GM19395 (cell line): ENCODE data around the gene TBC1D14.

ENCODE experiments used
- ATAC-seq: cut with Tn5 transposase; IDR thresholded peaks from one replicate; pipeline ENCODE4 v1.9.1; 2021; ENCODE audit warnings: mild to moderate bottlenecking, moderate library complexity; ENCODE audit not compliant: unreplicated experiment

The TBC1D14 gene

GRCh38 chr4:7037425-7037824, 127.8 kb downstream of the TBC1D14 start:
- no peak for ATAC-seq

DNA sequence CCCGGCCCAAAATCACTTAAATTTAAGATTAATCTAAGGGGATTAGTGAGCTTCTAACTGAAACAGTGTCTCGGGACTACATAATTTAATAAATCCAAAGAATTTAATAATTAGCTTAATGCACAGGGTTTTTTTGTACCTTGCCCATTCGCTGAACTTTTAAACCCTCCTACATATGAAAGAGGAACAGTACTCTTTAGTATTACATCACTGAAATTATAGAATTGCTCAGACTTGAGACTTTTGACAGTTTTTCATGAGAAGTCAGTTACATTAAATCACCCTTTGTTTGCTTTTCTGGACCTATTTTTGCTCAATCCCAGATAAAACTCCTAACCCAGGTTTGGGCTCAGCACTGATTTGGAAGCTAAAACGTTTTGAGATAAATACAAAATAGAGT, 131.1 kb downstream of the TBC1D14 start:
- ATAC-seq = no peak

DNA sequence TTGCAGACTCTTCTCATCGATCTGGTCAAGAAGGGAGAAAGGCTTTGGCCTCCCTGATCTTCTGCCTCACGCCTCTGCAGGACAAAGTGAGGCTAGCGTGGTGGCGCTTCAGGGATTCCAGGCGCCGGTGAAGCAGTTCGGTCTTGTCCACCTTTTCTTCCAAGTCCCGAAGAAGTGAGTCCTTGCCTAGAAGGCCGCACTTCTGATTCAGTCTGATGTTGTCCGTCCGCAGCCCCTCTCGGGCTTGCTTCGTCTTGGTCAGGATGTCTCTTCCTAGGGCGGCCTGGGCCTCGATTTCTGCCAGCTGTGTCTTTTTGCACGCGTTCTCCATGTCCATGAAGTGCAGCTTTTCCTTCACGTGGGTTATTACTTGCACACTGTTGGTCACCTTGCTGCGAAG, 131.6 kb downstream of the TBC1D14 start:
- ATAC-seq = no peak

DNA sequence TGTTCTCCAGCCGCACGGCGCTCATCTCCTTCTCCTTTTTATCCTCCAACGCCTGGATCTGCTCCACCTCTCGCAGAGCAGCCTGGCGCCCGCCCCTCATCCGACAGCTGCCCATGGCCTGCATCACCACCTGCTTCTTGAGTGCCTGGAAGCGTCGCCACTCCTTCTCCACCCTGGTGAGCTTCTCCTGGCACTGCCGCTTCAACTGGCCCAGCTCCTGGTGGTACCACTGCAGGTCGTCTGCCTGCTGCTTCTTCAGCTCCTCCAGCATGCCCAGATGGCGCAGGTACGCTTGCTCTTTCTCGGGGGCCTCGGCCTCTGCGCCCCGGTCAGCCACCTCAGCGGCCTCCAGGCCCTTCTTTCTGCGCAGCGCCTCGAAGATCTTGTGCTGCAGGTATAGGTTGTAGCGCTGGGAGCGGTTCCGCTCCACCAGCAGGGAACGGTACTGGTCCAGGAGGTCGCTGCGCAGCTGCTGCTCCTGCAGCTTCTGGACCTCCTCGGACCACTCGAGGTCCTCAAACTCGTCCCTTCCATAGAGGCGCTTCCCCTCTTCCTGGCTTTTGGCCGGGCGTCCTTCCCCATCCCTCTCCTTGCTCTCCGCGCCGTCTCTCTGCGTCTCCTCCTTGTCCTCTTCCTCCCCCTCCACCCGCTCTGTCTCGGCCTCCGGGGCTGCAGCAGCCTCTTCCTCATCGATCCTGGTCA, 132.3 kb downstream of the TBC1D14 start:
- ATAC-seq = no peak

DNA sequence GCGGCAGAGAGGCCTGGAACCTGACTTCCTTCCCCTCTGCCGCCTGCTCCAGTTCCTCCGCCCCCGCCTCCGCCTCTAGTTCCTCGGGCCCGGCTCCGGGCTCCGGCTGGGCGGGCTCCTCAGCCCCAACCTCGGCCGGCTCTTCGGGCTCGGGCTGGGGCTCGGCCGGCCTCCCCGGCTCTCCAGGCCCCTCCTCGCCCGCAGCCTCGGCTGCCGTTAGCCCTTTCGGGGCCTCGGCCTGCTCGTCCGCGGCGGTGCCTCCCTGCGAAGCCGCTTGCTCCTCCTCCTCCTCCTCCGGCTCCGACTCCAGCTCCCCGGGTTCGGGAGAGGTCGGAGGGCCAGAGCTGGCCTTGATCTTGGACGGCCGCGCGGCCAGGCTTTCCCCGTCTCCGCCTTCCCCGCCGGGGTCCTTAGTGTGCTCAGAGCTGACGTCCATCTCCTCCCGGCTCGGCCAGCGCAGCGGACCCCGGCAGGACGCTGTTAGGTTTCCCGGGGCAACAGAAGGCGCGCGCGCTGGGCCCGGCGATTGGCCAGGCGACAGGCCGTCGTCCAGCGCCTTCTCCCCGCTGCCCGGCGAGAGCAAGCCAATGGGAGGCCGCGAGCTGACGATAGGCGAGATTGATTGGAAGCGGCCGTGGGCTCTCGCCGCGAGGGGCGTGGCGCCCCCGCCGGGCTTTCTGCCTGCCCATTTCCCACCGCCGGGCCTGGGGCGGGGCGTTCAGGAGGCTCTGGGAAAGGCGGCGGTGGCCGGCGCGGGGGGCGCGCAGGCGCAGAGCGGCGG, 133.1 kb downstream of the TBC1D14 start:
- ATAC-seq = peak; percentile 77

- ATAC-seq = peak; percentile 28
Measured at GRCh38 chr4:7043284-7044136, 133.9 kb downstream of the TBC1D14 start, which contains the start of gene TADA2B. Gene TADA2B (plus strand): TSS chr4:7043372. CDS start chr4:7043580, 208 bp downstream.

DNA sequence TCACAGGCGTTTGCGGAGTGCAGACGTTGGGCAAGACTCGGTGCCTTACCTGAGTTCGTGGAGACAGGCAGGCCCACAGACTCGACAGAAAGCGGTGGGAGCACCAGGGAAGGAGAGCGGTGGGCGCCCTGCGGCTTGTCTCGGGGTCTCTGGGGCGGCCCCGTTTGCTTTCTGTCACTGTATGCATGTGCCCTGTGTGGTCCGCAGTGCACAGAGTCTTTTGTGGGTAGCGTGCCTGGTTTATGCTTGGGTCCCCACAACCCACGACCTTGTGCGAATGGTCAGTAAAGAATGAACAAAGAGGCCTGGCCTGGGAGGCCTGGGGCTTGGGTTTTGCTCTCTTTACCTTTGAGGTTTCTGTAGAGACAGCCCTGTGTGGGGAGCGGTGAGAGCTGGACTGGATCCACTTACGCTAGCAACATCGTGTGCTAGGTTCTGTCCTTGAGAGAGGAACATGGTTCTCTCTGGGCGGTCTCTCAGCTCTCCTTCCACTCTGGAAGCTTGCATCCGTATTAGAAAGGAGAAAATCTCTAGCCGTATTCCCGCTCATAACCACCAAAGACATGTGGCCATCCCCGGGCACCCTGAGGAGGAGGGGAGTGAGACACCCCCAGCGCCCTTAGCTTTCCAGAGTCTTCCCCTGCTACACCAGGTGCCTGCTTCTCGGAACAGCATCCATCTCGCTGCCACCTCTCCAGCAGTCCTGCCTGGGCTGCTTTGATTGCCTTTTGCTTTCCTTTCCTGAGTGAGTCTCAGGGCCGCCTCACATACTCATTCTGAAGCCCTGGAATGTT, 134.7 kb downstream of the TBC1D14 start:
- ATAC-seq = no peak

- ATAC-seq = no peak
Measured at GRCh38 chr4:7045553-7045952, 135.9 kb downstream of the TBC1D14 start.

DNA sequence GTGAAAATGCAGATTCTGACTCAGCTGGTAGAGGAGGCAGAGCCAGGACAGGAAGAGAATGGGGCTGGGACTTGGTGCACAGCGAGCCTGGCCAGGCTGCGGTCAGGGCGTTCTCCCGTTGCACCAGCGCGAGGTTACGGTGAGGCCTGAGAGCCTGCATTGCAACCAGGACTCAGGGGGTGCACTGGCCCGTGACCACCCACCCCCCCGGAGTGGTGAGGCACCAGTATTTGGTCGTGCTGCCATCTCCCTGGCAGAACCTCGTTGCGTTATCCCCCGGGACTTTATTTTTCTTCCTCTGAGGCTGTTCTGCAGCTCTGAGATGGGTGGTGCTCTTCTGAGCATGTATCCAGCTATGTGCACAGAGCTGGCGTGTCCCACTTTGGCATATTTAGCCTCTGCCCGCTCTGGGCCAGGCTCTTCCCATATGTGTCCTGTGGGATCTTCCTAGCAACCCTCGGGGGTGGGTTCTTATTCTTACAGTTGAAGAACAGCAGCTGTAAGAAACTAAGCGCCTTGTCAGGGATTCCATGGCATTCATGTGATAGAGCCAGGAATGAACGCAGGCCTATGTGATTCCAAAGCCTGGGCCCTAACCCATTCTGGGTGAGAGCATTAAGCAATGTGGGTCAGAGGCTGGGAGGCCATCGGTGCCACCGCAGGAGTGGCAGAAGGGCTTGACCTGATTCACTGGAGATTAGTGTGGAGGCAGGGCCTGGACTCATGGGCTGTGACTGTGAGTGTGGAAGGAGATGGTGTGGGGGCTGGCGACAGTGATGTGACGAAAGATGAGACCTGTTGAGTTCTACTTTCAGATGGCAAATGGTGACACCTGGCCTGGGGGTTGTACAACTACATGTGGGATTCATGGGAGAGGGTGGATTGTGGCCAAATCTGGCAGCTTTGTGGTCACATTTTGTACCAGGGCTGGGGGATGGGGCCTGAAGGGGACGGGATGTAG, 136.6 kb downstream of the TBC1D14 start:
- ATAC-seq = peak; percentile 23

DNA sequence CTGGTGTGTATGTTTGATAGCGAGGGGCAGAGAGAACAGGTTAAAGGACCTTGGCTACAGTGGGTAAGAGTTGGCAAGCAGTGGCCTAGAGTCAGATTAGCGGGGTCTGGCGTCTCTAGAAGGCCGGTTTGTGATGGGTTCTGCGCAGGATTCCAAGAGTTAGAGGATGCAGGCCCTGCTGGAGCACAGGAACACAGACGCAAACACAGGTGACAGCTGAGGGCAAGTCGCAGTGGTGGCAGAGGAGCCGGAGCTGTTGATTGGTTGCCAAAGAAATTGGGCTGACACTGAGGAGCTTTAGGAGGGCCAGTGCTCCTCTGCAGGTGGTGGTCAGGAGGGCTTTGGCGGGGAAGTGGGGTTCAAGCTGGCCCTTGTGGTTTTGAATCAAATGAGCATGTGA, 137.3 kb downstream of the TBC1D14 start:
- no peak for ATAC-seq

DNA sequence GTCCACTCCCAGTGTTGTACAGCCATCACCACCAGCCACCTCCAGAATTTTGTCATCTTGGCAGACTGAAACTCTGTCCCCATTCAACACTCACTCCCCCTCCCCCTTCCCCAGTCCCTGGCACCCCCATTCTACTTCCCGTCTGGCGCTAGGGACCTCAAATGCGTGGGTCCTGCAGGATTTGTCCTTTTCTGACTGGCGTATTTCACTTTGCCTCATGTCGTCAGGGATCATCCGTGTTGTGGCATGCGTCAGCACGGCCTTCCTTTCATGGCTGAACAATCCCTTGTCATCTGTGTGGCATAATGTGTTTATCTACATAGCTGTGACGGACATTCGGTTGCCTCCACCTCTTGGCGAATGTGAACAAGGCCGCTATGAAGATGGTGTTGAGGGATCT, 139.0 kb downstream of the TBC1D14 start:
- ATAC-seq = no peak

DNA sequence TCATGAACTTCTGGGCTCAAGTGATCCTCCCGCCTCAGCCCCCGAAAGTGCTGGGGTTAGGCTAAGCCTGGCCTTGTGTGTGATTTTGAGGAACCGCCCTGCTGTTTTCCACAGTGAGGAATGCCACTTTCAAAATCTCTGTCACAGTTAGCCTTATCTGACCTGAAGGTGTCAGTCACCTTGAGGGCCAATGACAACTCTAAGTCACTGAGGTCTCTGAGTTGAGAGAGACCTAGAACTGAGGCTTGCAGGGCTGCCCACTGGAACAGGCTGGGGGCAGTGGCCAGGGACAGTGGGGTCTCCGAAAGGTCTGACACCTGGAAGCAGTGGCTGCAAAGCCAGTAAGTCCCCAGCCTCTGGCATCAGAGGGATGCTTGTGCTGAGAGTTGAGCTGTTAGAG, 139.7 kb downstream of the TBC1D14 start:
- no peak for ATAC-seq

GRCh38 chr4:7049739-7050138, 140.1 kb downstream of the TBC1D14 start:
- ATAC-seq = no peak

- no peak for ATAC-seq
Measured at GRCh38 chr4:7050481-7051143, 141.0 kb downstream of the TBC1D14 start.

GRCh38 chr4:7051144-7051495, 141.5 kb downstream of the TBC1D14 start:
- no peak for ATAC-seq

- ATAC-seq = no peak
Measured at GRCh38 chr4:7051905-7052304, 142.3 kb downstream of the TBC1D14 start.

DNA sequence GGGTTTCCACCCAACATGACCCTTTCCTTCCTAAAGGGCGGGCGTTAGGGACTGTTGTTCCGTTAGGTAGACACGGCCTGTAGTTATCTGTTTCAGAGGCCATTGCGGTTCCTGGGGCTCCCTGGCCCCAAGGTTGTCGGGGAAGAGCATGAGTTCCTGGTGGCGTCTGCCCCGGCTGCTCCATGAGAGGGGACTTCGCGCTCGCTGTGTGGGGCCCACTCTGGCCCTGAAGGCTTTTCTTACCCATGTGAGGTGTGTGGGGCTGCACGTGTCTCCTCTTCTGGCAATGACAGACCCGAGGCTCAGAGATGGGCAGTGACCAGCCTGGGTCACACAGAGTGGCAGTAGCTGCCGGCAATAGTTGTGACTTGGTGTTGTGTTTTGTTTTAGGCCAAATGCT, 142.7 kb downstream of the TBC1D14 start:
- no peak for ATAC-seq

DNA sequence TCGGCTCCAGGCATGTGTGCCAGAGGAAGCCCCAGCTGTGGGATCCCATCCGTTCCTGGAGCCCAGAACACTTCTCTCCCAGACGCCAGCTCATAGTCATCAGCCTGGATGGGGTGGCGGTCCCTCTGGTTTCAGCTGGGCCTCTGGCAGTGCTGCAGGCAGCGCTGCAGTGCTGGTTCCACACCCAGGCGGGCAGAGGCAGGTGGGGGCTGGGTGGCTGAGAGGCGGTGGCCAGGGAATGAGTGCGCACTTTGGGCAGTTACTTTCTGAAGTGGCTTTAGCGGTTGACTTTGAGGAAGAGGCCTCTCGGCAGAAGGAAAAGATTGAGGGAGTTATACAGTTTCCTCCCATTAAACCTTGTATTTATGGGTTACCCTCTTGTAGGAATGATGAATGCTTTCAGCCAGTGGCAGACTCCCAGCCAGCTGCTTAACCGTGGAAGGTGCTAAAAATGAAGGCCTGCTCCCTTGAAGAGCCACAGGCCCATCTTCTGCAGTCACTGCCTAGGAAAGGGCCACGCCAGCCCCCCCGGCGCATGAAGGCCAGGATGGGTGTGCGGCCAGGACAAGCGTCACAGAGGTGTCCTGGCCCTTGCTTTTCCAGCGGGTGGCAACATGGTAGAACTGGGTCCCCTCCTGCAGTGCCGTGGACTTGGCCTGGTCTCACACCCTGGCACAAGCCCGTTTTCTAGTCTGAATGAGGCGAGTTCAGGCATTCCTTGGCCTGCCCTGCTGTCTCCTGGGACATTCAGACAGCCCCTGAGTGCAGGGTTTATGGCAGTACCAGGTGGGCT, 143.5 kb downstream of the TBC1D14 start:
- ATAC-seq = no peak
